CD4-positive, alpha-beta T cell treated with Interleukin-15 for 1 hour (primary cell): ENCODE results near the gene TSPAN1.

Source experiments
- DNase-seq: peaks from one replicate; pipeline ENCODE4 v3.0.0-alpha.2; 2020

TSPAN1 gene

GRCh38 chr1:46188295-46189030 lies 13.6 kb downstream of the TSPAN1 start:
- no peak for DNase-seq

DNA sequence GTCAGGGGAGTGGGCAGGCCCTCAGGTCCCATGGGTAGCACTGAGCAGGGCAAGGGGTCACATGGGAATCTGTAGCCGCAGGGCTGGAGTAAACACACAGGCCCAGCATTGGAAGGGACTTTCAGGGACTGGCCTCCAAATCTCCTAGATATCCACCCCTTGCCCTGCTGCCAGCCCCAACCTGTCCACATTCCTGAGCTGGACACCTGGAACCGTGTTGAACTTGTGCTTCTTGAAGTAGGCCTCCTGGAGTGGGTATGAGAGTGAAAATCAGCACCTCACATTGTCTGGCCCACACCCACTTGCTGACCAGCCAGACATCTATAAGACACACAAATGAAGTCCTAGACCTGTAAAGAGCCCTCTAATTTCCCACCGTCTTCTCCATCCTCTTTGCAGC lies 15.7 kb downstream of the TSPAN1 start:
- no peak for DNase-seq

DNA sequence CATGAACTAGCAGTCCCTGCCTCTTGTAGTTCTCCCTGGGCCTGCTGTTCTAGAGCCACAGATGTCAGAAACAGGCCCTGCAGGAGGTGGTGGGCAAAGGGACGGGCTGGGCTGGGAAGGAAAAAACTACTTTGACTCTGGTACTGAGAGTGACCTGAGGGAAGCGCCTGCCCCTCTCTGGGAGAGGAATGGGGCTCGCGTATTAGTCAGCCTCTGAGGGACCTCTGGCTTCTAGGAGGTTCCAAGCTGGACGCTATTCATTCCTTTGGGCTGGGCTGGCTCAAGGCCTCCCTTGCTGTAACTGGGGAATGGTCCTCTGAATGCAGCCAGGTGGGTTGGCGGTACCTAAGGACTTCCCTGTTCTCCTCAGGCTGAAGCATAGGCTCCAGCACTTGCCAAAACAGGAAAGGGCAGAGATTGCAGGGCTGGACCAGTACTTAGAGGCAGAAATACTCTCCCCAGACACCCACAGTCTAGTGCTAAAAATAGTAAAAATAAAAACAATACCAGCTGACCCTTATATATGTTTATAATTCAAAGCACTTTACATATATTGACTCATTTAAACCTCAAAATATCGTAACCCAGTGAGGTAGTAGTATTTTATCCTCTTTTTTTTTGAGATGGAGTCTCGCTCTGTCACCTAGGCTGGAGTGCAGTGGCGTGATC lies 16.3 kb downstream of the TSPAN1 start:
- no peak for DNase-seq

GRCh38 chr1:46192171-46192570 lies 17.3 kb downstream of the TSPAN1 start:
- DNase-seq = no peak

DNA sequence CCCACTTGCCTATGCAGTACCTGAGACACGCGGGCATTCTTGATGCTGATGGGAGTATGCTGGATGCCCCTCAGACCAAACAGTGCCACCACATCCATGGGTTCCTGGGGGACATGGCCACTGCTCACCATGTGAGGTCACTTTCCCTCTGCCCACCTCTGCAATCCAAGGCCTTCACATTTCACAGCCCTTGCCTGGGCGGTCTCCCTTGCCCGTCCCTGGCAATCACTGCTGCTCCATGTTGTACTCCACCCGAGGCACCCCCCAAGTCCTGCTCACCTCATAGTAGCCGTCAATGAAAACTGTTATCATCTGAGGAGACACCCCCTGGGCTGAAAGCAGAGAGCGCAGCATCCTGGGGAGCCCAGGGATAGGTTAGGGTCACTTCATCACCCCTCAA lies 18.4 kb downstream of the TSPAN1 start:
- DNase-seq = no peak

DNA sequence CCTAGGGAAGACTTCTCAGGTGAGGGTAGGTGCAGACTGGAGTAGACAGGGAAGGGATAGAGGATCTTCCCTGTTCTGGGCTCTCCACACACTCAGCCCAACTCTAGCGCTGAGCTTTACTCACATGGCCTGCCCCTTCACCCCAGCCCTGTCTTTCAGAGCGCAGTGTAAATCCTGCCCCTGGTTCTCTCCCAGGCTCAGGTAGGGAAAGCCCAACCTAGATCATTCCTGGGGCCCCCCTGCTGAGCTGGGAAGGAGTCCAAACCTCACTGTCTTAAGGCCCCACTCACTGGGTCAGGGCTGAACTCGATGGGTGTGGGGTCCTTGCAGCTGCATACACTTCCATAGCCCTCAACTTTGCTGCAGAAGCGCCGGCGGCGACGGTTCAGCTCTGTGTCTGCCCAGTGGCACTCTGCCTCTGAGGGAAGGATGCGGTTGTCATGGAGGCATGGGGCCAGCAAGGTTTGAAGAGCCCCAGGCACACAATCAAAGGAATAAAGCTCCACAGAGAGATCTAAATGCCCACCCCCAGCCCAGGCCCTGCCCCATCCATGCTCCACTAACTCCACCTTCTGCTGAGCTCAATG lies 19.2 kb downstream of the TSPAN1 start:
- DNase-seq = no peak

DNA sequence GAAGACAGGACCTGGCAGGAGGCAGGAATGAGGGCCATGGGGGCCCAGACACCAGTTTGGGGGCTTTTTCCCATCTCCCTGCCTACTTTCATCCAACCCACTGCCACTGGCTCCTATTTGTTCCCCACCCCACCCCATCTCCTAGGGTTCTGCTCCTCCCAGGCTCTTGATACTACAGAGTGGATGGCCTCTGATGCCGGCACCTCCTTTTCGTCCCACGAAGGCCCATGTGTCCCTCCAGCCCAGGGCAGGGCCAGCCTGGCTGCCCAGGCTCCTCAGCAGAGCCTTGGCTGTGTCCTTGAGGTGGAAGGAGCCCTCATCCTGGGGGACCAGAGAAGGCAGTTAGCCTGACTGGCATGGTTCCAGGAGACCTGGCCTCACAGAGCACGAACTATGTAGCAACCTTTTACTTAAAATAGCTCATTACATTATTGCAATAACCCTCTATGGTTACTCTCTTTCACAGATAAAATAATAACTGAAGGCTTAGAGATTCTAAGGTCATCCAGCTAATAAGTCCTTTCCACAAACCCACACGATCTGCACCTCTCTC lies 19.8 kb downstream of the TSPAN1 start:
- no peak for DNase-seq

DNA sequence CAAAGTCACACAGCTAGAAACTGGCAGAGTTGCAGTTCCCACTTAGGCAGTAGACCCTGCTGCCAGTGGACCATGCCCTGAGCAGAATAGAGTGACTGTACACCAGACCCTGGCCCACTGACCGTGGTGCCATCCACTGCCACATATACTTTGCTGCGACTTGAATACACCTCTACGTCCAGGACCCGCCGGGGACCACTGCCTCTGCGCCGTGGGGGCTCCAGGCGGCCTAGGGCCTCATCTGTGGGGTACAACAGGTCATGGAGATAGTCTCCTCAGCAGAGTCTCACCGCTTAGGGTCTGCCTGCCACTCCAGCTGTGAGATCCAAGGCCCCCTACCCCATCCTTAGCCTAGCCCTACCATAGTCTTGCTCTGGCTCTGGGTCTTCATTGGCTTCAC lies 21.7 kb downstream of the TSPAN1 start:
- DNase-seq = no peak

DNA sequence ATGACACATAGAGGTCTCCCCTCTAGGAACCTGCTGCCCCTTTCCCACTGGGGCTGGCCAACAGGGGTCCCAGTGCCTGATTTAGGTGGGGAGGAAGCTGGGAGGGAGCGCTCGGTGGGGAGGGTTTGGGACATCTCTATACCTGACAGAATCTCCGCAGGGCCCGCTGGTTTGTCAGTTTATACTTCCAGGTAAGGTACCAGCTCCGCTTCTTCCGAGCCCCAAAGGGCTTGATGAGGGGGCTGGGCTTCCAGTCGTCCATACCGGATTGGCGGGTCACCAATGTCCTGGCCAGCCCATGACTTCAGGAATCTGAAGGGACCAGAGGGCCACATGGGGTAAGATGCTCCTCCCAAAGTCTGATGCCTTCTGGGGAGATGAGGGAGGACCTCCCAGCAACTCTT lies 22.7 kb downstream of the TSPAN1 start:
- DNase-seq = no peak

DNA sequence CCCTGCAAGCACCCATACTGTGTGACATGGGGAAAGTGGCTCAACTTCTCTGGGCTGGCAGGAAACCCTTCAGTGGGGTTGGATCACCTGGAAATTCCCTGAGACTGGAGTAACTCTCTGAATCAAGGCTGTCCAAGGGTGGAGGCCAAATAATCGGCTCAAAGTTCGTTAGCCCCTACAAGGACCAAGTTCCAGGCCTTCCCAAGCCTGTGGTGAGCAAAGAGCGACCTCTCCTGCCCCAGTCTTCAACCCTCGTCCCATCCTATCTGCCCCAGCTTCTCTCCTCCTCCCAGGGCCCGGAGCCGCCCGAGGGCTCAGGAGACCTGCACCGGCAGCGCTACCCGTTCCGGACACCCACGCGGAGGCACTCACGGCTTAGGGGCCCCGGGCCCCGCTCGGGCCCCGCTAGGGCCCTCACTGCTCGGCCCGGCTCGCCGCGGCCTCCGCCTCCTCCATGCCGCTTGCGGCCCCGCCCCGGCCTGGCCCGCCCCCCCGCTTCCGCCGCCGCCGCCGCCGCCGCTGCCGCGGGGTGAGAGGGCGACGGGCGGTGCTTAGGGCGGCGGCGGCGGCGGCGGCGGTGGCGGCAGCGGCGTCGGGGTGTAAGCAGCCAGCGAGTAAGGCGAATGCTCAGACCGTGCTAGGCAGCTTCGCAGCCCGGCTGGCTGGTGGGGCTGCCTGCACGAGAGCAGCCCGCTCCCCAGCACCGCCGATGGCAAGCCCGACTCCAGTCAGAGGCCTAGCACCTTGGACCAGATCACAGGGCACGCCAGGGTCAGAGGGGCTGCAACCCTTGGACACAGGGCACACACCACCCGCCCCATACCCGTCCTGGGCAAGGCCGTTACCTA lies 23.3 kb downstream of the TSPAN1 start, which contains the start of gene POMGNT1:
Gene POMGNT1, minus strand, starts transcription at position 471 of the 848 bp plus-strand sequence. CDS start 613 bp downstream, outside the sequence.
- peak; percentile 72 for DNase-seq

- DNase-seq = no peak
These were observed 24.4 kb downstream of the TSPAN1 start for GRCh38 chr1:46199233-46199749.

- DNase-seq = no peak
These were observed 29.0 kb downstream of the TSPAN1 start for GRCh38 chr1:46203738-46204405.

- no peak for DNase-seq
These were observed 29.5 kb downstream of the TSPAN1 start for GRCh38 chr1:46204406-46204742.

- no peak for DNase-seq
These were observed 30.3 kb downstream of the TSPAN1 start for GRCh38 chr1:46205141-46205540.

GRCh38 chr1:46205791-46206190 lies 30.9 kb downstream of the TSPAN1 start:
- no peak for DNase-seq

DNA sequence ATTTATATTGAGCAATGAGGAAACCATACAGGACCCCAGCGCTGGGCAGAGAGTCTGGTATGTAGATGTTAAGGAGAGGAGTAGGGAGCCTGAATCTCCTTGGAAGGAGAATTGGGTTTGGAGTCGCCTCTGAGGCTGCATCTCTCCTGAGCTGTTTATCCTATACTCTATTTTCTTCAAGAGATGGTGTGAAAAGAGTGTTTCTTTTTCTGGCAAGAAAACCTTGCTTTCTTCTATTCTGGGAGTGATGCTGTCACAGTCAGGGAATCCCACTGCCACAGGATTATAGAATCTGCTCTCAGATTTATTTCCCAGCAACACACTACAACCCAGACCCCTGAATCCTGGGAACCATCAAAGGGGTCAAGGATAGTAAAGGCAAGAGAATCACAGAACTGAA lies 31.5 kb downstream of the TSPAN1 start:
- DNase-seq = no peak

GRCh38 chr1:46210561-46210960 lies 35.7 kb downstream of the TSPAN1 start:
- DNase-seq = no peak

DNA sequence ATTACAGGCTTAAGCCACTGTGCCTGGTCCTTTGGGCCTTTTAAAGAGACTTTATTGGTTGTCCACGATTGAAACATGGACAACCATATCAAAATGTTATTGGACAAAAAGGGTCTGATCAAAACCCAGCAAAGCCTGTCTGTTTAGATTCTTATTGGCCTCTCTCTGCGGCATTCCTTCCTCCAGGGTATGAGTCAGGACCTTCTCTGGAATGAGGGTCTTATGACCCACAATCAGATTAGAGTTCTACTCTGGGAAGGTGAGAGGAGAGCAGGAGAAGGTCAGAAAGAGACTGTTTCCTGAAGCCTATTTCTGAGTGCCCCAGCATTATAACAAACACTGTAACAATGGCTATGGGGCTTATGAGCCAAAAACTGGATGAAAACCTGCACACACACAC lies 36.2 kb downstream of the TSPAN1 start:
- no peak for DNase-seq

- no peak for DNase-seq
These were observed 40.6 kb downstream of the TSPAN1 start for GRCh38 chr1:46215504-46215903.

GRCh38 chr1:46218443-46218842 lies 43.6 kb downstream of the TSPAN1 start:
- no peak for DNase-seq

DNA sequence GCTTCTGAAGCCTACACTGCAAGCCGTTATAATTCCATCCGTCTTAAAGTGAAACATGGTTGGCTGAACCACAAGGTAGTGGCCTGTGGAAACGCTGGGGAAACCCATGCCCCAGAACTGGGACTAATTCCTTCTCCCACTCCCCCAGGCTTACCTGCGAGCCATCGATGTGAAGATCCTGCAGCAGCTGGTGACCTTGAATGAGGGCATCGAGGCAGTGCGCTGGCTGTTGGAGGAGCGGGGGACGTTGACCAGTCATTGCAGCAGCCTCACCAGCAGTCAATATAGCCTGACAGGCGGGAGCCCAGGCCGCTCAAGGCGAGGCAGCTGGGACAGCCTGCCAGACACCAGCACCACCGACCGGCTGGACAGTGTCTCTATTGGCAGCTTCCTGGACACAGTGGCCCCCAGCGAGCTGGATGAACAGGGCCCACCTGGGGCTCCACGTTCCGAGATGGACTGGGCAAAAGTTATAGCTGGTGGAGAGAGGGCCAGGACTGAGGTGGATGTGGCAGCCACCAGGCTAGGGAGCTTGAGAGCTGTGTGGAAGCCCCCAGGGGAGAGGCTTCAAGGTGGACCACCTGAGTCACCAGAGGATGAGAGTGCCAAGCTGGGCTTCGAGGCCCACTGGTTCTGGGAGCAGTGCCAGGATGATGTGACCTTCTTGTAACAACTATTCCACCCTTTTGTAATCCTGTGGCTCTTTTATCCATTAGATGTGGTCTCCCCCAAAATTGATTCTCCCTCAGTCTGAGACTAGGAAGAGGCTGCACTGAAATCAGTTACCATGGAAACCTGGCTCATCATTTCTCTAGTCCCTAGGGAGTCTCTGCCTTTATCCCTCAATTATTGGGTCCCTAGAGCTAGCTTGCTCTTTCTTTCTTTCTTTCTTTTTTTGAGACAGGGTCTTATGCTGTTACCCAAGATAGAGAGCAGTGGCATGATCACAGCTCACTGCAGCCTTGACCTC lies 44.9 kb downstream of the TSPAN1 start:
- no peak for DNase-seq
